Uterus (tissue), 4 donors: ENCODE results near the gene PTGFRN. TPM values are rescaled to one million over a fixed set of nuclear protein-coding genes. Genes with fewer than 3 reads are reported as not detected.

ENCODE experiments used
- DNase-seq, 2 donors: peaks; one replicate each; pipeline ENCODE4 v3.0.0-alpha.2; 2019 to 2020
- H3K27ac ChIP-seq, 2 donors: fragments of 200-600 bp; sonication (generic); 1 replicate in 1 of 2; 2 replicates in 1 of 2; pipeline ENCODE4 v1.5.1; 2016 to 2018
- H3K27me3 ChIP-seq, 2 donors: fragments of 200-600 bp; sonication (generic); one replicate each; pipeline ENCODE4 v1.5.1; 2018 to 2019; ENCODE audit warnings: control low read depth in 1 of 2
- H3K36me3 ChIP-seq, 2 donors: fragments of 200-600 bp; sonication (generic); one replicate each; pipeline ENCODE4 v1.5.1; 2019; ENCODE audit warnings: control low read depth in 1 of 2
- H3K4me1 ChIP-seq, 2 donors: fragments of 200-600 bp; sonication (generic); one replicate each; pipeline ENCODE4 v1.5.1; 2018 to 2019; ENCODE audit warnings: control low read depth in 1 of 2
- H3K4me3 ChIP-seq, 2 donors: fragments of 200-600 bp; sonication (generic); 1 replicate in 1 of 2; 2 replicates in 1 of 2; pipeline ENCODE4 v1.5.1; 2018 to 2019; ENCODE audit warnings: mild to moderate bottlenecking in 1 of 2
- H3K9me3 ChIP-seq, 2 donors: fragments of 200-600 bp; sonication (generic); one replicate each; pipeline ENCODE4 v1.5.1; 2019; ENCODE audit warnings: control low read depth in 1 of 2
- CTCF ChIP-seq, 4 experiments: fragments of 200-600 bp in 2 of 4; fragments of 450-650 bp in 2 of 4; sonication (generic) in 2 of 4; IDR thresholded peaks; one replicate each; pipeline ENCODE4 v1.5.1; 2016 to 2019; ENCODE audit warnings: antibody characterized with exemption in 4 of 4, mild to moderate bottlenecking in 2 of 4, moderate library complexity in 1 of 4
- POLR2A ChIP-seq, 2 donors: fragments of 450-650 bp; IDR thresholded peaks; one replicate each; pipeline ENCODE4 v1.6.1; 2016; ENCODE audit warnings: antibody characterized with exemption in 2 of 2, mild to moderate bottlenecking in 1 of 2, moderate library complexity in 1 of 2
- intact Hi-C: fragments of 100-400 bp; cut with DNase I; formaldehyde crosslinking; loops from one replicate; pipeline ENCODE4 v1.15.1; 2023; ENCODE audit warnings: low total_unique reads
- total RNA-seq, 4 donors: library from RNA; depleted of rRNA in 3 of 4; stranded (reverse); fragments of >200 nt in 3 of 4; gene quantifications; one replicate each; pipeline versions ENCODE4 v1.1.0 to v1.2.4, GENCODE V29; 2014 to 2023
- donor health status: DM: yes; HTN: yes; CAD: no.

The PTGFRN gene
- total RNA-seq, 4 donors from 2014 or later, result 32.4 to 134 (median 88.8) TPM

DNA sequence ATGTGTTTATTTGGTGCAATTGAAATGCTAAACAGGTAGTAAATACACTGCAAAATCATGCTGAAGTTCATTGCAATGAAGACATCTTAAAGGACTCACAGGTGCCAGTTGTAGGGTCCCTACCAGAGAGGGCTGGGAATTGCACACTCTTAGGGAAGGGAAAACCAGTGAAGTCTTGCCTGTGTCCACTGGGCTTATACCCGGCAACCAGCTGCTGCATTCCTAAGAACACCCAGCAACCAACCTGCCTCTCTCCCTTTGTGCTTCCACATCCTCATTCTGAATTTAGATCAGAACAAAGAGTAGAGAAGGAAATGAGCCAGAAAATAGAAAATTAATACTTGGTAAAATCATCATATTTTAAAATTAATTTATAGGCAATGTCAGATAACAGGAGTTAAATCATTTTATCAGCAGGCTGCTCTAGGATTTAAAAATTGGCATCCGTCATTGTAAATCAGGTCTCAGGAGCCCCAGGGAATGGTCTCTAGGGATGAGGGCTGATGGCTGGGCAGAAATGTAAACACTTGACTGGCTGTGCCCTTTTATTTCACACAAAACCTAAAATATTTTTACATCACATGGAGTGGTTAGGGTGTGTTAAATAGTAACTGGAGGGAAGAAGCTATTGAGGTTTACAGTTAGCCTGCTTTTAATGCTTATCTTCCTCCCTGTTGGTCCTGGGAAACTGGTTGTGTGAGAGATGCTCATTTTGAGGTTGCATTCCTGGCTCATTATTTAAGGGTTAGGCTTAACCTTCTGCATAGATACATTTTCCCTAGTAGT lies 31.3 kb downstream of the PTGFRN start:
- Histone ChIP-seq H3K27ac (no peak overlapping the region), H3K9me3 (no peaks in the 10 kb centered on the region), H3K27me3 (no peaks in the 10 kb centered on the region), H3K4me3 (no peak overlapping the region), H3K36me3 (no peaks in the 10 kb centered on the region), H3K4me1 (no peaks in the 10 kb centered on the region)
- TF ChIP-seq POLR2A (IDR thresholded peaks at IDR 0.05), result no peak
- no peak for TF ChIP-seq CTCF (IDR thresholded peaks at IDR 0.05)
- DNase-seq, result no peak
- intact Hi-C loops, result no loop called here

GRCh38 chr1:116941670-116942069 lies 32.0 kb downstream of the PTGFRN start:
- H3K9me3 ChIP-seq, result no peaks in the 10 kb centered on the region
- H3K4me3 ChIP-seq, result no peak overlapping the region
- no peak overlapping the region for H3K27ac ChIP-seq
- no peaks in the 10 kb centered on the region for H3K36me3 ChIP-seq
- TF ChIP-seq CTCF (IDR thresholded peaks at IDR 0.05), result no peak
- no peak for TF ChIP-seq POLR2A (IDR thresholded peaks at IDR 0.05)
- intact Hi-C loops, result no loop called here
- DNase-seq, result no peak
- no peaks in the 10 kb centered on the region for H3K4me1 ChIP-seq
- H3K27me3 ChIP-seq, result no peaks in the 10 kb centered on the region

DNA sequence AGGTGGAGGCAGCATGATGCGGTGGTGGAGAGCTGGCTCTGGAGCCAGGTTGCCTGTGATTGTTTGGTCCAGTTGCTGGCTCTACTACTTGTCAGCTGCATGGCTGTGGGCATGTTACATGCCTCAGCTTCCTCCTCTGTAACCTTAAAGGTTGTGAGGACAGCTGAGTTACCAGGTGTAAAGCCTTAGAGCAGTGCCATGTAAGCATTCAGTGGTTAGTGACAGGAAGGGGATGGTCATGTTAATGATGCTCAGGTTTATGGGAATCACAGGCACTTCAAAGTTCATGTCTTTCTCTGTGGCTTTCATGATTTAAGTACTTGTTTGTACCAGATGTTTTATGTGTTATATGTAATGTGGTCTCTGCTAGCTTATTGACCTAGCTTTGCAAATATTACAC lies 32.6 kb downstream of the PTGFRN start:
- H3K36me3 ChIP-seq, result no peaks in the 10 kb centered on the region
- intact Hi-C loops, result no loop called here
- H3K9me3 ChIP-seq, result no peaks in the 10 kb centered on the region
- no peaks in the 10 kb centered on the region for H3K4me1 ChIP-seq
- no peak for TF ChIP-seq POLR2A (IDR thresholded peaks at IDR 0.05)
- no peak for TF ChIP-seq CTCF (IDR thresholded peaks at IDR 0.05)
- DNase-seq, result no peak
- no peaks in the 10 kb centered on the region for H3K27me3 ChIP-seq
- H3K4me3 ChIP-seq, result no peak overlapping the region
- H3K27ac ChIP-seq, result no peak overlapping the region

- TF ChIP-seq CTCF (IDR thresholded peaks at IDR 0.05) (no peak), POLR2A (IDR thresholded peaks at IDR 0.05) (no peak)
- no peak for DNase-seq
- no peaks in the 10 kb centered on the region for H3K4me1 ChIP-seq
- intact Hi-C loops, result no loop called here
- no peaks in the 10 kb centered on the region for H3K27me3 ChIP-seq
- H3K4me3 ChIP-seq, result no peak overlapping the region
- H3K27ac ChIP-seq, result no peak overlapping the region
- no peaks in the 10 kb centered on the region for H3K36me3 ChIP-seq
- no peaks in the 10 kb centered on the region for H3K9me3 ChIP-seq
These were observed 33.7 kb downstream of the PTGFRN start for GRCh38 chr1:116943438-116943837.

GRCh38 chr1:116944613-116945012 lies 34.9 kb downstream of the PTGFRN start:
- H3K27ac ChIP-seq, result no peak overlapping the region
- no peaks in the 10 kb centered on the region for H3K27me3 ChIP-seq
- DNase-seq, result no peak
- intact Hi-C loops, result no loop called here
- H3K36me3 ChIP-seq, result no peaks in the 10 kb centered on the region
- TF ChIP-seq CTCF (IDR thresholded peaks at IDR 0.05), result no peak
- TF ChIP-seq POLR2A (IDR thresholded peaks at IDR 0.05), result no peak
- no peak overlapping the region for H3K4me3 ChIP-seq
- H3K9me3 ChIP-seq, result no peaks in the 10 kb centered on the region
- H3K4me1 ChIP-seq, result no peaks in the 10 kb centered on the region
